Chondrocyte (in vitro differentiated cells): ENCODE data around the gene NUP50. TPM values are rescaled to one million over a fixed set of nuclear protein-coding genes. Genes with fewer than 3 reads are reported as not detected.

Source experiments
- DNase-seq: peaks from one replicate; pipeline ENCODE4 v3.0.0; 2021; ENCODE audit warnings: mixed read lengths, low spot score
- H3K27ac Mint-ChIP-seq: one replicate; pipeline ENCODE4 v1.8.0; 2021; ENCODE audit warnings: mild to moderate bottlenecking, moderate library complexity, mixed read lengths; ENCODE audit not compliant: unreplicated experiment
- H3K27me3 Mint-ChIP-seq: 2 replicates; pipeline ENCODE4 v1.8.0; 2021; ENCODE audit warnings: low read depth, mixed read lengths
- H3K36me3 Mint-ChIP-seq: 2 replicates; pipeline ENCODE4 v1.8.0; 2021; ENCODE audit warnings: low read depth, mixed read lengths
- H3K4me1 Mint-ChIP-seq: 2 replicates; pipeline ENCODE4 v1.8.0; 2021; ENCODE audit warnings: low read depth, mild to moderate bottlenecking, mixed read lengths
- H3K4me3 Mint-ChIP-seq: one replicate; pipeline ENCODE4 v1.8.0; 2021; ENCODE audit warnings: mild to moderate bottlenecking, moderate library complexity, mixed read lengths; ENCODE audit not compliant: unreplicated experiment
- H3K9me3 Mint-ChIP-seq: 2 replicates; pipeline ENCODE4 v1.8.0; 2021; ENCODE audit warnings: low read depth, mixed read lengths
- CTCF ChIP-seq: fragments of 200-600 bp; sonication (generic); IDR thresholded peaks from 2 replicates; pipeline ENCODE4 v1.5.0; 2021; ENCODE audit warnings: antibody characterized with exemption, mild to moderate bottlenecking, moderate library complexity
- microRNA-seq: library from miRNA; unstranded; fragments of <30 nt; microRNA quantifications from one replicate; pipeline ENCODE4 v1.2.0, GENCODE V29; 2020; ENCODE audit warnings: borderline number of aligned reads
- total RNA-seq: library from RNA; stranded (reverse); gene quantifications from 3 replicates; pipeline ENCODE4 v1.2.1, GENCODE V29; 2021

NUP50 gene
- total RNA-seq, 1 donor from 2014 or later: 44.1 TPM

- H3K4me1 Mint-ChIP-seq: peaks cover 21% of the 10 kb centered on the region
- H3K27ac Mint-ChIP-seq: no peak overlapping the region
- peaks cover 3% of the 10 kb centered on the region for H3K36me3 Mint-ChIP-seq
- no peak for TF ChIP-seq CTCF
- H3K27me3 Mint-ChIP-seq: no peaks in the 10 kb centered on the region
- no peak for DNase-seq
- no peaks in the 10 kb centered on the region for H3K9me3 Mint-ChIP-seq
- H3K4me3 Mint-ChIP-seq: no peak overlapping the region
These were observed 72.2 kb downstream of the NUP50 start for GRCh38 chr22:45235851-45236342.

GRCh38 chr22:45237065-45237990, 73.6 kb downstream of the NUP50 start:
- Mint-ChIP-seq H3K4me3 (no peak overlapping the region), H3K4me1 (peaks cover 27% of the 10 kb centered on the region), H3K27ac (no peak overlapping the region), H3K9me3 (no peaks in the 10 kb centered on the region), H3K36me3 (peaks cover 3% of the 10 kb centered on the region), H3K27me3 (no peaks in the 10 kb centered on the region)
- DNase-seq: no peak
- no peak for TF ChIP-seq CTCF

Small RNA genes within 50 kb of the gene (microRNA-seq; reads per million reads assigned to microRNA genes)
- gene MIR1249: 37.7 reads per million, percentile 47 among the genes with 10 or more reads in this experiment

Other genes starting within 250 kb of the NUP50 start
- 0.54 to 3.0 TPM (median 0.82 TPM) in 3 replicates for gene PHF21B, start 153.9 kb upstream of the NUP50 start, total RNA-seq
- 103 to 109 TPM (median 109 TPM) in 3 replicates for gene KIAA0930, start 77.0 kb downstream of the NUP50 start, total RNA-seq
- not detected in 3 replicates for gene UPK3A, start 121.0 kb downstream of the NUP50 start, total RNA-seq
- gene FAM118A, start 146.0 kb downstream of the NUP50 start, total RNA-seq: 64.6 to 72.6 TPM (median 68.7 TPM) in 3 replicates
- gene SMC1B, start 249.7 kb downstream of the NUP50 start, total RNA-seq: not detected in 3 replicates
- 0.41 to 1.1 TPM in 2 of 3 replicates, not detected in the other for gene RIBC2, start 249.8 kb downstream of the NUP50 start, total RNA-seq